Measurements from ENCODE around the gene MED13L. TPM values are rescaled to one million over a fixed set of nuclear protein-coding genes. Genes with fewer than 3 reads are reported as not detected.

Gene MED13L
- total and polyA plus RNA-seq, 4 donors, result 7.9 to 94.0 (median 37.7) TPM

GRCh38 chr12:115993737-115994136, 283.8 kb downstream of the MED13L start:
- H3K9me3 ChIP-seq (ENCODE audit: control insufficient read depth in 4 of 4, low read length in 3 of 4), result no peaks in the 10 kb centered on the region
- 98% methylated on average over 2 of the region's 2 CpGs for WGBS
- H3K4me1 ChIP-seq (ENCODE audit: control insufficient read depth in 4 of 4, insufficient read depth in 4 of 4, low read length in 3 of 4), result peaks cover 0 to 6% (median 3%) of the 10 kb centered on the region in 4 donors
- no peak overlapping the region for H3K9ac ChIP-seq (ENCODE audit: low read depth in 1 of 2, low read length in 2 of 2)
- TF ChIP-seq TAF1 (conservative IDR thresholded peaks at IDR 0.05) (no peak), SP1 (IDR thresholded peaks at IDR 0.05) (no peak), HNF4A (conservative IDR thresholded peaks at IDR 0.05) (no peak), HNF4G (IDR thresholded peaks at IDR 0.05) (no peak), GABPA (IDR thresholded peaks at IDR 0.05 in 1 of 2, conservative IDR thresholded peaks at IDR 0.05 in 1 of 2) (no peak), CTCF (IDR thresholded peaks at IDR 0.05; ENCODE audit: low read depth, low read length, missing input control) (no peak), ATF3 (IDR thresholded peaks at IDR 0.05) (no peak), MAX (IDR thresholded peaks at IDR 0.05) (no peak), FOXA2 (IDR thresholded peaks at IDR 0.05) (no peak), NR2F2 (IDR thresholded peaks at IDR 0.05) (no peak)
- no peak overlapping the region for H3K4me3 ChIP-seq (ENCODE audit: low read depth in 1 of 3, low read length in 3 of 3)
- peaks cover 18 to 39% (median 24%) of the 10 kb centered on the region in 4 donors for H3K36me3 ChIP-seq (ENCODE audit: control insufficient read depth in 4 of 4, insufficient read depth in 3 of 4, low read depth in 1 of 4, low read length in 3 of 4)
- no peak for DNase-seq (ENCODE audit: low spot score)
- H3K27ac ChIP-seq (ENCODE audit: low read depth in 1 of 2, low read length in 2 of 2), result no peak overlapping the region
- H3K27me3 ChIP-seq (ENCODE audit: control insufficient read depth in 4 of 4, insufficient read depth in 4 of 4, low read length in 3 of 4), result no peaks in the 10 kb centered on the region

GRCh38 chr12:115990241-115990640, 287.3 kb downstream of the MED13L start:
- 96% methylated on average over 3 of the region's 3 CpGs for WGBS
- no peak for DNase-seq (ENCODE audit: low spot score)
- TF ChIP-seq NR2F2 (IDR thresholded peaks at IDR 0.05) (no peak), SP1 (IDR thresholded peaks at IDR 0.05) (no peak), FOXA1 (IDR thresholded peaks at IDR 0.05) (no peak), JUND (IDR thresholded peaks at IDR 0.05) (no peak), RXRA (IDR thresholded peaks at IDR 0.05) (no peak), REST (IDR thresholded peaks at IDR 0.05) (no peak), CTCF (IDR thresholded peaks at IDR 0.05; ENCODE audit: low read depth, low read length, missing input control) (no peak), ATF3 (IDR thresholded peaks at IDR 0.05) (no peak), TAF1 (conservative IDR thresholded peaks at IDR 0.05) (no peak), MAX (IDR thresholded peaks at IDR 0.05) (no peak)
- Histone ChIP-seq H3K9me3 (ENCODE audit: control insufficient read depth in 4 of 4, low read length in 3 of 4) (no peaks in the 10 kb centered on the region), H3K27me3 (ENCODE audit: control insufficient read depth in 4 of 4, insufficient read depth in 4 of 4, low read length in 3 of 4) (no peaks in the 10 kb centered on the region), H3K4me3 (ENCODE audit: low read depth in 1 of 3, low read length in 3 of 3) (no peak overlapping the region), H3K4me1 (ENCODE audit: control insufficient read depth in 4 of 4, insufficient read depth in 4 of 4, low read length in 3 of 4) (no peaks in the 10 kb centered on the region), H3K36me3 (ENCODE audit: control insufficient read depth in 4 of 4, insufficient read depth in 3 of 4, low read depth in 1 of 4, low read length in 3 of 4) (peaks cover 14 to 38% (median 26%) of the 10 kb centered on the region in 4 donors), H3K27ac (ENCODE audit: low read depth in 1 of 2, low read length in 2 of 2) (no peak overlapping the region), H3K9ac (ENCODE audit: low read depth in 1 of 2, low read length in 2 of 2) (no peak overlapping the region)
